Measurements from ENCODE around the gene EEFSEC. TPM values are rescaled to one million over a fixed set of nuclear protein-coding genes. Genes with fewer than 3 reads are reported as not detected.

The EEFSEC gene
- total and polyA plus RNA-seq, 2 of the 8 experiments (the other 6 are each of a cell fraction or from before 2014, with no cell fraction given) = 13.1 to 19.8 TPM

- CTCF ChIA-PET (ENCODE audit: partially characterized antibody) = interaction anchor here (0.9 to 2.5 kb wide), 7 partner anchors 22 to 255 kb away, joined by 3 to 11 read pairs (median 4); no protein-coding TSS in a partner anchor
- Histone ChIP-seq H2BK15ac (ENCODE audit: low read length) (0 out of 2 replicates have a peak overlapping the region, but pooled peaks have one; percentile 65), H3K4me2 (ENCODE audit: insufficient read depth in 1 of 2, low read depth in 2 of 2, low read length in 2 of 2) (no peak overlapping the region), H4K8ac (ENCODE audit: extremely low read depth, insufficient read depth, low read length) (peak overlapping the region; percentile 31; the same call in 1 of the 2 replicates), H3K4me1 (replicated peaks in 1 of 4; ENCODE audit: control insufficient read depth in 3 of 4, insufficient read depth in 4 of 4, low read length in 3 of 4) (peaks cover 3 to 16% (median 6%) of the 10 kb centered on the region in 4 experiments; a peak in 6 of 7 replicates), H3K79me2 (ENCODE audit: control insufficient read depth in 1 of 2, insufficient read depth in 2 of 2, low read length in 2 of 2) (no peaks in the 10 kb centered on the region), H2BK20ac (ENCODE audit: low read length) (no peak overlapping the region), H4K91ac (replicated peaks; ENCODE audit: insufficient read length, low read length) (peak overlapping the region; percentile 42), H3K36me3 (ENCODE audit: control insufficient read depth in 2 of 4, insufficient read depth in 4 of 4, low read length in 3 of 4) (no peaks in the 10 kb centered on the region), H3K9me3 (ENCODE audit: insufficient read depth in 2 of 2, low read depth in 1 of 2, low read length in 1 of 2) (no peaks in the 10 kb centered on the region), H3K9ac (replicated peaks in 1 of 4; ENCODE audit: extremely low read depth in 1 of 4, low read depth in 3 of 4, low read length in 3 of 4) (no peak overlapping the region), H3K4me3 (ENCODE audit: extremely low read depth in 1 of 4, insufficient read depth in 2 of 4, low read depth in 3 of 4, low read length in 4 of 4) (no peak overlapping the region), H3K18ac (ENCODE audit: extremely low read depth, low read length) (no peak overlapping the region), H3K56ac (replicated peaks; ENCODE audit: insufficient read length, low read depth, low read length) (no peak overlapping the region), H3K4ac (replicated peaks; ENCODE audit: insufficient read length, low read depth, low read length) (peak overlapping the region; percentile 39), H3K79me1 (ENCODE audit: low read depth, low read length) (0 out of 2 replicates have a peak, but pooled peaks cover 4% of the 10 kb centered on the region), H3K14ac (ENCODE audit: insufficient read length) (no peak overlapping the region), H3K27ac (ENCODE audit: low read depth, low read length) (no peak overlapping the region), H2BK12ac (ENCODE audit: low read depth, low read length) (0 out of 2 replicates have a peak overlapping the region, but pooled peaks have one; percentile 13), H4K5ac (ENCODE audit: insufficient read length, low read depth, low read length) (no peak overlapping the region), H3K23me2 (ENCODE audit: low read depth, low read length) (no peaks in the 10 kb centered on the region; the same call in 1 of the 2 replicates), H2BK5ac (ENCODE audit: low read depth, low read length) (no peak overlapping the region), H2AFZ (ENCODE audit: low read length) (no peak overlapping the region), H2BK120ac (replicated peaks; ENCODE audit: low read depth, low read length) (no peak overlapping the region), H3K27me3 (replicated peaks in 1 of 4; ENCODE audit: control insufficient read depth in 3 of 4, extremely low read depth in 1 of 4, insufficient read depth in 3 of 4, low read length in 3 of 4) (no peaks in the 10 kb centered on the region), H2AK5ac (ENCODE audit: low read depth, low read length) (no peak overlapping the region), H4K20me1 (replicated peaks in 1 of 2; ENCODE audit: control insufficient read depth in 1 of 2, insufficient read depth in 2 of 2, low read length in 2 of 2) (no peaks in the 10 kb centered on the region), H3K23ac (ENCODE audit: insufficient read length) (no peak overlapping the region)
- WGBS, 2 experiments (ENCODE audit: extremely low coverage in 1 of 2, insufficient coverage in 1 of 2, insufficient read length in 1 of 2, insufficient replicate concordance in 2 of 2, low coverage in 1 of 2, low lambda C conversion rate in 2 of 2, missing lambda C conversion rate in 1 of 2) = 60 to 74% methylated on average over 2 to 8 of the region's 9 CpGs
- no peak for DNase-seq (ENCODE audit: low read depth in 1 of 2, low spot score in 2 of 2)
- POLR2A ChIA-PET (ENCODE audit: partially characterized antibody) = interaction anchor here (0.7 kb wide), 1 partner anchor 148 kb away, joined by 3 read pairs; no protein-coding TSS in a partner anchor
- no peak for FAIRE-seq
- TF ChIP-seq JUND (IDR thresholded peaks at IDR 0.05; ENCODE audit: low read length) (no peak), KDM5A (IDR thresholded peaks at IDR 0.05; ENCODE audit: low read length) (no peak), TAF7 (optimal IDR thresholded peaks at IDR 0.05; ENCODE audit: borderline replicate concordance, low read depth, low read length) (no peak), BRCA1 (IDR thresholded peaks at IDR 0.05; ENCODE audit: low read depth, low read length) (no peak), GABPA (IDR thresholded peaks at IDR 0.05; ENCODE audit: borderline replicate concordance, insufficient read depth, low read length) (no peak), TBP (IDR thresholded peaks at IDR 0.05; ENCODE audit: low read depth, low read length) (no peak), SAP30 (IDR thresholded peaks at IDR 0.05; ENCODE audit: insufficient read depth, insufficient replicate concordance, low read length) (no peak), KDM4A (IDR thresholded peaks at IDR 0.05; ENCODE audit: low read depth, low read length, severe bottlenecking) (no peak), MAX (IDR thresholded peaks at IDR 0.05) (no peak), HDAC2 (IDR thresholded peaks at IDR 0.05; ENCODE audit: borderline replicate concordance in 1 of 2, low read depth in 2 of 2, low read length in 2 of 2) (no peak)
These were observed 21.7 kb downstream of the EEFSEC start for GRCh38 chr3:128174675-128175590.
